HepG2 (cell line): ENCODE results near the gene RDH8. TPM values are rescaled to one million over a fixed set of nuclear protein-coding genes. Genes with fewer than 3 reads are reported as not detected.

ENCODE experiments used
- ATAC-seq: fragments of 200-7000 bp; cut with Tn5 transposase; 3 replicates; pipeline ENCODE4 v1.9.1; 2020; ENCODE audit warnings: mild to moderate bottlenecking, moderate library complexity
- BruUV-seq: library from RNA; stranded (reverse); fragments of 400-500 nt; replicated peaks from 2 replicates; lab custom pipeline; 2021; lab: Mats Ljungman, UMichigan
- CTCF ChIA-PET: fragments of 300-600 bp; formaldehyde crosslinking; extraction: SDS; loops from one replicate; lab custom pipeline; 2021; ENCODE audit warnings: low total read pairs, inconsistent platforms, low intra/inter-chr PET ratio; lab: Yijun Ruan, JAX
- POLR2A ChIA-PET: fragments of 350-600 bp; sonication (Branson Sonifier 250); formaldehyde crosslinking; loops from one replicate; lab custom pipeline; 2020; ENCODE audit warnings: antibody characterized with exemption, inconsistent platforms; lab: Yijun Ruan, JAX
- DNase-seq: peaks from one replicate; pipeline ENCODE4 v3.0.0-alpha.2; 2015; ENCODE audit warnings: low spot score
- FAIRE-seq: peaks from 3 replicates; lab custom pipeline; 2011; peaks lifted over from hg19 to GRCh38; lab: Jason Lieb, UNC
- H2AFZ ChIP-seq: one replicate; pipeline ENCODE4 v1.6.1; 2011; ENCODE audit warnings: low read length, inconsistent platforms
- H3K27ac ChIP-seq: fragments of 300-600 bp; 3 replicates; pipeline ENCODE4 v1.8.0; 2011; ENCODE audit warnings: mixed run types, mild to moderate bottlenecking, mixed read lengths, low read length, inconsistent platforms; ENCODE audit not compliant: insufficient read depth; ENCODE audit errors: extremely low read length
- H3K27me3 ChIP-seq, 2 experiments: fragments of 200-600 bp in 1 of 2; 2 replicates in 1 of 2; 3 replicates in 1 of 2; pipeline versions ENCODE4 v1.6.0 to v1.8.0; 2011; ENCODE audit warnings: low read length in 2 of 2, mild to moderate bottlenecking in 2 of 2, moderate library complexity in 2 of 2, inconsistent platforms in 1 of 2; ENCODE audit not compliant: insufficient read depth in 2 of 2, control insufficient read depth in 1 of 2
- H3K36me3 ChIP-seq, 2 experiments: fragments of 200-600 bp in 1 of 2; replicated peaks in 1 of 2; 2 replicates in 1 of 2; 3 replicates in 1 of 2; pipeline versions ENCODE4 v1.5.1 to v1.8.0; 2011; ENCODE audit warnings: low read length in 2 of 2, inconsistent platforms in 1 of 2; ENCODE audit not compliant: insufficient read depth in 2 of 2, control insufficient read depth in 1 of 2
- H3K4me1 ChIP-seq: 2 replicates; pipeline ENCODE4 v1.5.1; 2012; ENCODE audit warnings: low read length, inconsistent platforms; ENCODE audit not compliant: insufficient read depth
- H3K4me2 ChIP-seq: 2 replicates; pipeline ENCODE4 v1.6.0; 2011; ENCODE audit warnings: low read depth, low read length, inconsistent platforms
- H3K4me3 ChIP-seq, 3 experiments: fragments of 200-600 bp in 1 of 3; sonication (generic), shearing (Covaris generic) in 1 of 3; replicated peaks in 1 of 3; 2 replicates each; pipeline ENCODE4 v1.5.1; 2011 to 2016; ENCODE audit warnings: low read length in 3 of 3, inconsistent platforms in 2 of 3, low read depth in 2 of 3, mild to moderate bottlenecking in 2 of 3, control low read depth in 1 of 3, mixed read lengths in 1 of 3; ENCODE audit not compliant: insufficient read depth in 1 of 3
- H3K79me2 ChIP-seq: one replicate; pipeline ENCODE4 v1.6.1; 2011; ENCODE audit warnings: low read length, inconsistent platforms; ENCODE audit not compliant: insufficient read depth
- H3K9ac ChIP-seq: 2 replicates; pipeline ENCODE4 v1.6.0; 2011; ENCODE audit warnings: mild to moderate bottlenecking, low read depth, low read length, inconsistent platforms; ENCODE audit not compliant: insufficient read depth
- H3K9me3 ChIP-seq: 2 replicates; pipeline ENCODE4 v1.5.1; 2012; ENCODE audit warnings: mild to moderate bottlenecking, low read length
- H4K20me1 ChIP-seq: 2 replicates; pipeline ENCODE4 v1.6.0; 2011; ENCODE audit warnings: inconsistent platforms, mild to moderate bottlenecking, low read length, moderate library complexity; ENCODE audit not compliant: insufficient read depth
- ARNTL ChIP-seq: sonication (generic); formaldehyde crosslinking; IDR thresholded peaks from 2 replicates; pipeline ENCODE4 v1.4.0; 2020; ENCODE audit warnings: mild to moderate bottlenecking, missing genetic modification reagents
- ATF1 ChIP-seq: IDR thresholded peaks from 2 replicates; pipeline ENCODE4 v1.6.1; 2016; ENCODE audit warnings: mild to moderate bottlenecking, control low read depth
- TAF15 ChIP-seq: fragments of 200-400 bp; formaldehyde crosslinking; IDR thresholded peaks from one replicate; pipeline ENCODE4 v1.6.1; 2018; ENCODE audit warnings: mild to moderate bottlenecking, low read depth, low read length; ENCODE audit not compliant: poor library complexity, severe bottlenecking
- ZC3H13 ChIP-seq: sonication (generic); formaldehyde crosslinking; IDR thresholded peaks from 2 replicates; pipeline ENCODE4 v1.8.1; 2023; ENCODE audit warnings: mild to moderate bottlenecking, missing genetic modification reagents, moderate library complexity
- ZKSCAN5 ChIP-seq: sonication (generic); formaldehyde crosslinking; IDR thresholded peaks from 2 replicates; pipeline ENCODE4 v1.5.1; 2020; ENCODE audit warnings: mild to moderate bottlenecking, missing genetic modification reagents
- ZNF251 ChIP-seq: sonication (generic); formaldehyde crosslinking; IDR thresholded peaks from 2 replicates; pipeline ENCODE4 v1.9.0; 2021; ENCODE audit warnings: mild to moderate bottlenecking, missing genetic modification reagents
- ZNF598 ChIP-seq: sonication (generic); formaldehyde crosslinking; IDR thresholded peaks from 2 replicates; pipeline ENCODE4 v1.5.1; 2020; ENCODE audit warnings: mild to moderate bottlenecking, missing genetic modification reagents, borderline replicate concordance
- ZSCAN25 ChIP-seq: sonication (generic); formaldehyde crosslinking; IDR thresholded peaks from 2 replicates; pipeline ENCODE4 v1.8.0; 2022; ENCODE audit warnings: mild to moderate bottlenecking, missing genetic modification reagents
- WGBS: methylation state at CpG from one replicate; pipeline ENCODE4 v1.1.6; 2017; ENCODE audit warnings: low lambda C conversion rate; 5-methylcytosine and 5-hydroxymethylcytosine counted together
- in situ Hi-C: cut with HindIII; loops from 2 replicates; pipeline ENCODE4 v1.10.0; 2017; ENCODE audit warnings: low pct_unique_long_range_greater_than_20kb; ENCODE audit not compliant: extremely low pct_ligation_motif_present
- intact Hi-C: fragments of 100-400 bp; cut with micrococcal nuclease; formaldehyde crosslinking; loops from one replicate; pipeline ENCODE4 v1.10.0; 2022; ENCODE audit not compliant: unreplicated experiment
- polyA plus RNA-seq, 8 experiments: library from polyadenylated mRNA; depleted of rRNA in 3 of 8; stranded (reverse) in 7 of 8; unstranded in 1 of 8; fragments of >200 nt; fragmentation: Illumina TruSeq in 4 of 8; extraction: Trizol in 4 of 8; gene quantifications; 2 replicates each; pipeline versions ENCODE4 v1.2.1 to v1.2.3, GENCODE V29; 2011 to 2016; ENCODE audit warnings: low read depth in 4 of 8, missing spikeins in 1 of 8, mixed read lengths in 1 of 8; ENCODE audit not compliant: insufficient read depth in 1 of 8
- total RNA-seq, 5 experiments: library from RNA; depleted of rRNA; stranded (reverse); fragments of >200 nt; fragmentation: Illumina TruSeq; extraction: Trizol; gene quantifications; 2 replicates each; pipeline ENCODE4 v1.2.3, GENCODE V29; 2016; ENCODE audit warnings: low read depth in 1 of 5
- TF ChIP-seq, protein P1 (sequence below): sonication (generic); formaldehyde crosslinking; IDR thresholded peaks from 2 replicates; pipeline ENCODE4 v1.5.1; 2020; ENCODE audit warnings: mild to moderate bottlenecking, missing genetic modification reagents, borderline replicate concordance

RDH8 gene
- total and polyA plus RNA-seq, 2 of the 13 experiments (the other 11 are each of a cell fraction or from before 2014, with no cell fraction given), result not detected

DNA sequence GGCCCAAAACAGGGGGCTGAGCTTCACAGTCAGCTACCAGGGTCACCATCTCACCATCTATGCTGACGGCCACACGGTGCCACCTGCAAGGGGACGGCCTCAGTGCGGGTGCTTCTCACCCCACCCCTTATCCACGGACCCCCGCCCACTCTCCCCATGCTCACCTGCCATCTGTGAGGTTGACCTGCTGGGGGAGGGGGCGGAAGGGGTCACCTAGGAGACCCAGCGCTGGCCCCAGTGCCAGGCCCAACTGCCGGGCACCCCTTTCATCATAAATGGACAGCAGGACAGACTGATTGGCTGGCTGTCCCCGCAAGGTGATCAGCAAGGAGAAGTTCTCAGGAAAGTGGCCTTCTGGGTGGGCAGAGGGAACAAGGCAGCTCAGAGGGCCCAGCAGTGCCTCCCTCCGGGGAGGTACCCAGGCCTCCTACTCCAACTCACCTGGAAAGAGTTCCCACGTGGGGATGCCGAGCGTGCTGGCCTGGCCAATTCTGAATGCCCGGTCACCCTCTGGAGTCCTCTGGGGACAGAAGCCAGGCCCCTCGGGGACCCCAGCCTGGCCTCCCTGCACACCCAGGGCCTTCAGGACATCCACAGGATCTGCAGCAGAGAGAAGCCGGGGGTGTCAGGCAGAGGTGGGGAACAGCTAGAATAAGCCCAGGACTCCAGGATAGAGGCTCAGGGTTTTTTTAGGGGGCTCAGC, 7.5 kb upstream of the RDH8 start:
- H4K20me1 ChIP-seq, result 0 out of 2 replicates have a peak, but pooled peaks cover 2% of the 10 kb centered on the region
- peaks cover 12% of the 10 kb centered on the region for H3K4me1 ChIP-seq
- TF ChIP-seq ATF1 (CRISPR knock-in tag), result no peak
- TF ChIP-seq ZNF251 (CRISPR knock-in tag), result no peak
- no peak for TF ChIP-seq ZNF598 (CRISPR knock-in tag)
- no peak for TF ChIP-seq ARNTL (CRISPR knock-in tag)
- TF ChIP-seq, protein P1, sequence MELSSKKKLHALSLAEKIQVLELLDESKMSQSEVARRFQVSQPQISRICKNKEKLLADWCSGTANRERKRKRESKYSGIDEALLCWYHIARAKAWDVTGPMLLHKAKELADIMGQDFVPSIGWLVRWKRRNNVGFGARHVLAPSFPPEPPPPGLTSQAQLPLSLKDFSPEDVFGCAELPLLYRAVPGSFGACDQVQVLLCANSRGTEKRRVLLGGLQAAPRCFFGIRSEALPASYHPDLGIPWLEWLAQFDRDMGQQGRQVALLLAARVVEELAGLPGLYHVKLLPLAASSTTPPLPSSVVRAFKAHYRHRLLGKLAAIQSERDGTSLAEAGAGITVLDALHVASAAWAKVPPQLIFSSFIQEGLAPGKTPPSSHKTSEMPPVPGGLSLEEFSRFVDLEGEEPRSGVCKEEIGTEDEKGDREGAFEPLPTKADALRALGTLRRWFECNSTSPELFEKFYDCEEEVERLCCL, result no peak
- no peak for TF ChIP-seq ZC3H13 (CRISPR knock-in tag)
- TF ChIP-seq ZSCAN25 (CRISPR knock-in tag), result no peak
- no peak for TF ChIP-seq TAF15
- TF ChIP-seq ZKSCAN5 (CRISPR knock-in tag), result no peak
- no peak for FAIRE-seq
- no peaks in the 10 kb centered on the region for H3K9me3 ChIP-seq
- no TSS peak for BruUV-seq
- no peak for ATAC-seq
- intact Hi-C loops (no loop called here), in situ Hi-C loops (no loop called here)
- H3K36me3 ChIP-seq, result no peaks in the 10 kb centered on the region
- CTCF ChIA-PET, result no interaction called here
- POLR2A ChIA-PET, result no interaction called here
- H3K4me3 ChIP-seq, result no peak overlapping the region
- peaks cover 0 to 26% of the 10 kb centered on the region in 2 experiments for H3K27me3 ChIP-seq
- H3K27ac ChIP-seq, result no peak overlapping the region
- no peak overlapping the region for H2AFZ ChIP-seq
- no peak overlapping the region for H3K4me2 ChIP-seq
- no peak for DNase-seq
- H3K79me2 ChIP-seq, result no peaks in the 10 kb centered on the region
- H3K9ac ChIP-seq, result no peak overlapping the region
- 15% methylated on average over 7 of the region's 17 CpGs for WGBS
